Measurements from ENCODE around the gene AKAP6. TPM values are rescaled to one million over a fixed set of nuclear protein-coding genes. Genes with fewer than 3 reads are reported as not detected.

The AKAP6 gene
- total and polyA plus RNA-seq, 2 of the 8 experiments (the other 6 are each of a cell fraction or from before 2014, with no cell fraction given), result 0.09 to 0.89 TPM

DNA sequence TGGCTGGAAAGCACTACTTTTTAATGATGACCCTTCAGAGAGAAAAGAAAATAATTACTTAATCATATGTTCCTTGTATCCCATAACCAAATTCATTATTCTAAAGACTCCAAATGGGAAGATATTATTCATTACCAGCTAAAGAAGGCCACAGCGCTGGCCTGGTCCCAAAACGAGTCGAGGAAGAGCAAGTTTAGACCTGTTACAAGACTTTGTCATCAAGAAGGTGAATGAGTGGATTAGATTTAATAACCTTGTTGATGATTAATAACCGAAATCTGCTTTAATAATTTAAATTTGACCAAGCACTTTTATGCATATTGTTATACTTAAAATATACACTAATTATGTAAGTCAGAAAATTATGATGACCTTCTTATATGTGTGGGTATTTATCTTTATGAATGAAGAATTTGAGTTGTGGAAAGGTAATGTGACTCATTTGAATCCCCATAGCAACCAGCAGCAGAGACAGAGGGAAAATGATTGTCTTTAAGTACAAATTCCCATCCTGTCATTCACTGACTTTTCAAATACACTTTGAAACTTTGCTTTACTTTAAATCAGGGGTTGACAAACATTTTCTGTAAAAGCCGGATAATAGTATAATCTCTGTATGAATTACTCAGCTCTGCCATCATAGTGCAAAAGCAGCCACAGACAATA is 409.2 kb downstream of the AKAP6 start:
- H2AFZ ChIP-seq (ENCODE audit: low read length), result no peak overlapping the region
- no peaks in the 10 kb centered on the region for H3K9me3 ChIP-seq (ENCODE audit: insufficient read depth in 2 of 2, low read depth in 1 of 2, low read length in 1 of 2)
- ChIA-PET POLR2A (ENCODE audit: partially characterized antibody) (no interaction called here), CTCF (ENCODE audit: partially characterized antibody) (no interaction called here)
- no peak overlapping the region for H4K5ac ChIP-seq (ENCODE audit: insufficient read length, low read depth, low read length)
- H2BK20ac ChIP-seq (ENCODE audit: low read length), result no peak overlapping the region
- no peak overlapping the region for H2BK12ac ChIP-seq (ENCODE audit: low read depth, low read length)
- no peak overlapping the region for H3K18ac ChIP-seq (ENCODE audit: extremely low read depth, low read length)
- H3K4me1 ChIP-seq (replicated peaks in 1 of 4; ENCODE audit: control insufficient read depth in 3 of 4, insufficient read depth in 4 of 4, low read length in 3 of 4), result no peaks in the 10 kb centered on the region
- no peak overlapping the region for H3K4me2 ChIP-seq (ENCODE audit: insufficient read depth in 1 of 2, low read depth in 2 of 2, low read length in 2 of 2)
- no peak for FAIRE-seq
- no peak overlapping the region for H3K27ac ChIP-seq (ENCODE audit: low read depth, low read length)
- no peaks in the 10 kb centered on the region for H3K23me2 ChIP-seq (ENCODE audit: low read depth, low read length)
- no peak overlapping the region for H2BK5ac ChIP-seq (ENCODE audit: low read depth, low read length)
- H2AK5ac ChIP-seq (ENCODE audit: low read depth, low read length), result no peak overlapping the region
- H3K9ac ChIP-seq (replicated peaks in 1 of 4; ENCODE audit: extremely low read depth in 1 of 4, low read depth in 3 of 4, low read length in 3 of 4), result no peak overlapping the region
- H3K79me1 ChIP-seq (ENCODE audit: low read depth, low read length), result no peaks in the 10 kb centered on the region
- no peak overlapping the region for H3K56ac ChIP-seq (replicated peaks; ENCODE audit: insufficient read length, low read depth, low read length)
- H3K23ac ChIP-seq (ENCODE audit: insufficient read length), result no peak overlapping the region
- no peaks in the 10 kb centered on the region for H3K36me3 ChIP-seq (ENCODE audit: control insufficient read depth in 2 of 4, insufficient read depth in 4 of 4, low read length in 3 of 4)
- no peak overlapping the region for H3K14ac ChIP-seq (ENCODE audit: insufficient read length)
- no peak for DNase-seq (ENCODE audit: low read depth in 1 of 2, low spot score in 2 of 2)
- H3K27me3 ChIP-seq (replicated peaks in 1 of 4; ENCODE audit: control insufficient read depth in 3 of 4, extremely low read depth in 1 of 4, insufficient read depth in 3 of 4, low read length in 3 of 4), result no peaks in the 10 kb centered on the region
- no peak overlapping the region for H2BK15ac ChIP-seq (ENCODE audit: low read length)
- no peak overlapping the region for H4K91ac ChIP-seq (replicated peaks; ENCODE audit: insufficient read length, low read length)
- H4K8ac ChIP-seq (ENCODE audit: extremely low read depth, insufficient read depth, low read length), result no peak overlapping the region
- WGBS, 2 experiments (ENCODE audit: extremely low coverage in 1 of 2, insufficient coverage in 1 of 2, insufficient read length in 1 of 2, insufficient replicate concordance in 2 of 2, low coverage in 1 of 2, low lambda C conversion rate in 2 of 2, missing lambda C conversion rate in 1 of 2), result 98% methylated on average over 5 of the region's 5 CpGs; no CpG with 5 or more reads in 1 of the 2 experiments
- H3K4me3 ChIP-seq (ENCODE audit: extremely low read depth in 1 of 4, insufficient read depth in 2 of 4, low read depth in 3 of 4, low read length in 4 of 4), result no peak overlapping the region
- no peaks in the 10 kb centered on the region for H3K79me2 ChIP-seq (ENCODE audit: control insufficient read depth in 1 of 2, insufficient read depth in 2 of 2, low read length in 2 of 2)
- no peaks in the 10 kb centered on the region for H4K20me1 ChIP-seq (replicated peaks in 1 of 2; ENCODE audit: control insufficient read depth in 1 of 2, insufficient read depth in 2 of 2, low read length in 2 of 2)
- H3K4ac ChIP-seq (replicated peaks; ENCODE audit: insufficient read length, low read depth, low read length), result no peak overlapping the region
- no peak overlapping the region for H2BK120ac ChIP-seq (replicated peaks; ENCODE audit: low read depth, low read length)
- TF ChIP-seq EZH2 (IDR thresholded peaks at IDR 0.05; ENCODE audit: low read depth, low read length, severe bottlenecking), result no peak
- no peak for TF ChIP-seq SUZ12 (IDR thresholded peaks at IDR 0.05; ENCODE audit: low read length)
- TF ChIP-seq FOSL1 (IDR thresholded peaks at IDR 0.05; ENCODE audit: insufficient read depth, low read depth, low read length), result no peak
- no peak for TF ChIP-seq SIX5 (IDR thresholded peaks at IDR 0.05; ENCODE audit: low read depth, low read length)
- no peak for TF ChIP-seq YY1 (IDR thresholded peaks at IDR 0.05; ENCODE audit: low read depth, low read length)
